ENCODE measurements around the gene LPP. TPM values are rescaled to one million over a fixed set of nuclear protein-coding genes. Genes with fewer than 3 reads are reported as not detected.

The LPP gene
- total RNA-seq, 6 donors from 2014 or later: 86.0 to 196 (median 160) TPM

DNA sequence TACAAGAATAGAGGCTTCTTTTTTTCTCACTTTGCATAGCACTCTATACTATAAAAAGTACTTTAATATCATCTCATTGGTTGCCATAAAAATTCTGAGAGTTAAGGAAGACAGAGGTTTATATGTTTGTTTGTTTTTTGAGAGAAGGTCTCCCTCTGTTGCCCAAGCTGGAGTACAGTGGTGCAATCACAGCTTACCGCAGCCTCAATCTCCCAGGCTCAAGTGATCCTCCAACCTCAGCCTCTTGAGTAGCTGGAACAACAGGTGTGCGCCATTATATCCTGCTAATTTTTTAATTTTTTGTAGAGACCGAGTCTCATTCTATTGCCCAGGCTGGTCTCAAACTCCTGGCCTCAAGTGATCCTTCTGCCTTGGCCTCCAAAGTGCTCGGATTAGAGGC is 250.2 kb downstream of the LPP start:
- Histone ChIP-seq H3K4me1 (peaks cover 0 to 6% (median 2%) of the 10 kb centered on the region in 4 donors), H3K9me3 (no peaks in the 10 kb centered on the region), H3K27me3 (no peaks in the 10 kb centered on the region), H3K4me3 (no peak overlapping the region), H3K27ac (no peak overlapping the region), H3K36me3 (peaks cover 0 to 20% (median 0%) of the 10 kb centered on the region in 4 donors)
- WGBS, 2 donors: 96 to 99% methylated on average over 4 of the region's 4 CpGs
- ATAC-seq (ENCODE audit: low FRiP score in 2 of 2) (no peak), DNase-seq (no peak)
- TF ChIP-seq, protein P1, sequence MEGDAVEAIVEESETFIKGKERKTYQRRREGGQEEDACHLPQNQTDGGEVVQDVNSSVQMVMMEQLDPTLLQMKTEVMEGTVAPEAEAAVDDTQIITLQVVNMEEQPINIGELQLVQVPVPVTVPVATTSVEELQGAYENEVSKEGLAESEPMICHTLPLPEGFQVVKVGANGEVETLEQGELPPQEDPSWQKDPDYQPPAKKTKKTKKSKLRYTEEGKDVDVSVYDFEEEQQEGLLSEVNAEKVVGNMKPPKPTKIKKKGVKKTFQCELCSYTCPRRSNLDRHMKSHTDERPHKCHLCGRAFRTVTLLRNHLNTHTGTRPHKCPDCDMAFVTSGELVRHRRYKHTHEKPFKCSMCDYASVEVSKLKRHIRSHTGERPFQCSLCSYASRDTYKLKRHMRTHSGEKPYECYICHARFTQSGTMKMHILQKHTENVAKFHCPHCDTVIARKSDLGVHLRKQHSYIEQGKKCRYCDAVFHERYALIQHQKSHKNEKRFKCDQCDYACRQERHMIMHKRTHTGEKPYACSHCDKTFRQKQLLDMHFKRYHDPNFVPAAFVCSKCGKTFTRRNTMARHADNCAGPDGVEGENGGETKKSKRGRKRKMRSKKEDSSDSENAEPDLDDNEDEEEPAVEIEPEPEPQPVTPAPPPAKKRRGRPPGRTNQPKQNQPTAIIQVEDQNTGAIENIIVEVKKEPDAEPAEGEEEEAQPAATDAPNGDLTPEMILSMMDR (IDR thresholded peaks at IDR 0.05): no peak
- TF ChIP-seq POLR2AphosphoS5 (IDR thresholded peaks at IDR 0.05) (no peak), POLR2A (IDR thresholded peaks at IDR 0.05) (no peak), EP300 (IDR thresholded peaks at IDR 0.05) (no peak)

GRCh38 chr3:188404701-188405100 is 250.7 kb downstream of the LPP start:
- Histone ChIP-seq H3K4me1 (peaks cover 0 to 6% (median 2%) of the 10 kb centered on the region in 4 donors), H3K27ac (no peak overlapping the region), H3K9me3 (no peaks in the 10 kb centered on the region), H3K4me3 (no peak overlapping the region), H3K36me3 (peaks cover 0 to 20% (median 0%) of the 10 kb centered on the region in 4 donors), H3K27me3 (no peaks in the 10 kb centered on the region)
- TF ChIP-seq POLR2AphosphoS5 (IDR thresholded peaks at IDR 0.05) (no peak), POLR2A (IDR thresholded peaks at IDR 0.05) (no peak), EP300 (IDR thresholded peaks at IDR 0.05) (no peak)
- TF ChIP-seq, protein P1 (IDR thresholded peaks at IDR 0.05): no peak
- ATAC-seq (ENCODE audit: low FRiP score in 2 of 2) (no peak), DNase-seq (no peak)
- 92 to 100% methylated on average over 4 of the region's 4 CpGs for WGBS, 2 donors

DNA sequence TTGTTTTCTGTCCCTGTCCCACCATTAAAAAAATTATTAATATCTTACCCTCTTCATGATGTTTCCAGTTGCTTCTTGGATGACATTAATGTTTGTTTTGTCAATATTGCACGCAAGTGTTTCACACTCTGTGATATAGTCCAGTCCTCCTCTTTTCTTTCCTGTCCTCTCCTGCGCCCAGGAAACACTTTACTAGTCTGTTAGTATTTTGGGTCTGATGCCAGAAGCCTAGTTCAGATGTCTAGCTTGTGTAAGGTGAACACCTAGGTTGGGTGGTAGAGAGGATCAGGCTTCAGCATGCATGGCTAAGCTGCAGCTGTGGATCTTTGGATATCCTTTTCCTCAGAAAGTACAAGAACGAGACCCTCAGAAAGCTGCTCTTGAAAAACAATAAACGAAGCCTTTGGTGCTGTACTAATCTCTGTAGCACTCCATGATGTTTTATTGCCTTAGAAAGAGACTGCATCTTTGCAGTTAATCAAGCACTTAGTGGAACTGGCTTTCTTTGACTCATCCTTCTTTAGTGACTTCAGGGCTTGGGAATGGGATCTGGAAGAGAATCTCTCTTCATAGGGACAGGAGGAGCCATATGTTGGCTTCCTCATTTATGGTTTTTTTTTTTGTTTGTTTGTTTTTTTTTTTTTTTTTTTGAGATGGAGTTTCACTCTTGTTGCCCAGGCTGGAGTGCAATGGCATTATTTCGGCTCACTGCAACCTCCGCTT is 253.4 kb downstream of the LPP start:
- WGBS, 2 donors: 67 to 68% methylated on average over 6 of the region's 6 CpGs
- H3K4me1 ChIP-seq: no peaks in the 10 kb centered on the region
- TF ChIP-seq EP300 (IDR thresholded peaks at IDR 0.05) (no peak), POLR2A (IDR thresholded peaks at IDR 0.05) (no peak), POLR2AphosphoS5 (IDR thresholded peaks at IDR 0.05) (no peak)
- TF ChIP-seq, protein P1 (IDR thresholded peaks at IDR 0.05): no peak
- peaks cover 0 to 20% (median 0%) of the 10 kb centered on the region in 4 donors for H3K36me3 ChIP-seq
- DNase-seq (no peak), ATAC-seq (ENCODE audit: low FRiP score in 2 of 2) (no peak)
- H3K4me3 ChIP-seq: no peak overlapping the region
- no peaks in the 10 kb centered on the region for H3K9me3 ChIP-seq
- H3K27me3 ChIP-seq: no peaks in the 10 kb centered on the region
- no peak overlapping the region for H3K27ac ChIP-seq

GRCh38 chr3:188408831-188409230 is 254.9 kb downstream of the LPP start:
- DNase-seq: no peak
- no peaks in the 10 kb centered on the region for H3K9me3 ChIP-seq
- no peak overlapping the region for H3K4me3 ChIP-seq
- TF ChIP-seq POLR2A (IDR thresholded peaks at IDR 0.05): no peak
- TF ChIP-seq POLR2AphosphoS5 (IDR thresholded peaks at IDR 0.05): no peak
- TF ChIP-seq EP300 (IDR thresholded peaks at IDR 0.05): no peak
- TF ChIP-seq, protein P1 (IDR thresholded peaks at IDR 0.05): no peak
- H3K27me3 ChIP-seq: no peaks in the 10 kb centered on the region
- ATAC-seq (ENCODE audit: low FRiP score in 2 of 2): no peak
- H3K27ac ChIP-seq: no peak overlapping the region
- peaks cover 0 to 20% (median 0%) of the 10 kb centered on the region in 4 donors for H3K36me3 ChIP-seq
- WGBS, 2 donors: 90 to 92% methylated on average over 3 of the region's 3 CpGs
- no peaks in the 10 kb centered on the region for H3K4me1 ChIP-seq

DNA sequence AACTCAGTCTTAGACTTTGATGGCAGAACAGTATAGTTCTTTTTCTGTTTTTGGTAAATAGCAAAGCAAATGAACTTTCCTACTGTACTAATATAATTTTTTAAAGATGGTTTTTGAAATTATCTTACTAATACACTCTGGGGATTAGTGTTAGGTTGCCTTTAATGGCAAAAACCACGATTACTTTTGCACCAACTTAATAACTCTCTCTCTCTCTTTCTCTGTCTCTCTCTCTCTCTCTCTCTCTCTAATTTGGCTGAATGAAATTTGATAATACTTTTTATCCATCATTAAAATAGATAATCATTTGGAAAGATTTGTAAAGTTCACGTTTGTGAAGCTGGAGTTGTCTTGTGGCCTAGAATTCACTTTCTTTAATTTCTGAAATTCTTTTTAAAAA is 257.8 kb downstream of the LPP start:
- peaks cover 0 to under 1% (median 0%) of the 10 kb centered on the region in 4 donors for H3K4me1 ChIP-seq
- no peak overlapping the region for H3K4me3 ChIP-seq
- no peak for ATAC-seq (ENCODE audit: low FRiP score in 2 of 2)
- DNase-seq: no peak
- H3K27me3 ChIP-seq: no peaks in the 10 kb centered on the region
- H3K9me3 ChIP-seq: no peaks in the 10 kb centered on the region
- H3K36me3 ChIP-seq: peaks cover 0 to 11% (median 0%) of the 10 kb centered on the region in 4 donors
- H3K27ac ChIP-seq: no peak overlapping the region
- WGBS, 2 donors: 94 to 95% methylated on average over 2 of the region's 2 CpGs
- TF ChIP-seq, protein P1 (IDR thresholded peaks at IDR 0.05): no peak
- TF ChIP-seq POLR2A (IDR thresholded peaks at IDR 0.05) (no peak), POLR2AphosphoS5 (IDR thresholded peaks at IDR 0.05) (no peak), EP300 (IDR thresholded peaks at IDR 0.05) (no peak)
